Mononuclear cell (primary cell): ENCODE measurements around the gene AUTS2. TPM values are rescaled to one million over a fixed set of nuclear protein-coding genes. Genes with fewer than 3 reads are reported as not detected.

Experiments used
- H3K27me3 ChIP-seq: 2 replicates; pipeline ENCODE4 v1.6.0; 2011; ENCODE audit warnings: low read length, control low read depth; ENCODE audit not compliant: insufficient read depth
- H3K4me1 ChIP-seq: 2 replicates; pipeline ENCODE4 v1.5.1; 2011; ENCODE audit warnings: mild to moderate bottlenecking, low read length, control low read depth; ENCODE audit not compliant: insufficient read depth
- H3K4me3 ChIP-seq: 2 replicates; pipeline ENCODE4 v1.5.1; 2011; ENCODE audit warnings: mild to moderate bottlenecking, low read length, moderate library complexity
- H3K9me3 ChIP-seq: 2 replicates; pipeline ENCODE4 v1.5.1; 2011; ENCODE audit warnings: low read depth, mild to moderate bottlenecking, control low read depth, low read length
- total RNA-seq: library from RNA; depleted of rRNA; stranded (reverse); fragments of >200 nt; gene quantifications from one replicate; pipeline ENCODE4 v1.2.3, GENCODE V29; 2012

AUTS2 gene
- total RNA-seq, 1 donor = 16.5 TPM

- Histone ChIP-seq H3K4me1 (no peaks in the 10 kb centered on the region), H3K27me3 (no peaks in the 10 kb centered on the region), H3K9me3 (no peaks in the 10 kb centered on the region), H3K4me3 (no peak overlapping the region)
Observed at GRCh38 chr7:69714886-69715576, 116.8 kb downstream of the AUTS2 start.

DNA sequence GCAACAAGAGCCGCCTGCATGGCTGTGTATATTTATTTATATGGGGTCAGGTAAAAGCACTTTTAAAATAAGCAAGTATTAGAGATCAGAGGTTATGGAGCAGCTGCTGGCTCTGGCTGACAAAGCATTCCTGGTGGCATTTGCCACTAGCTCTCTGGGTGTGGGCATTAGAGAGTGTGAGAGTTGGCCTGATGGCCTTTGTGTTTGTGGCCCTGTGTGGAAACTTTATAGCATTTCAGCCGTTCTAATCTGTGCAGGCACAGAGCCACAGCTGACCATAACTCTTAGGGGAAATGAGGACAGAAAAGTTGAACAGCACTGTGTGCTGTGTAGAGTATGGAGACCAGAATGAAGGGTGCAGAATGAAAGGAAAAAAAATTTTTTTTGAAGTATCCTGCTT, 118.9 kb downstream of the AUTS2 start:
- Histone ChIP-seq H3K4me3 (no peak overlapping the region), H3K9me3 (no peaks in the 10 kb centered on the region), H3K27me3 (no peaks in the 10 kb centered on the region), H3K4me1 (no peaks in the 10 kb centered on the region)

GRCh38 chr7:69719717-69720116, 121.4 kb downstream of the AUTS2 start:
- no peaks in the 10 kb centered on the region for H3K27me3 ChIP-seq
- no peak overlapping the region for H3K4me3 ChIP-seq
- H3K9me3 ChIP-seq = no peaks in the 10 kb centered on the region
- no peaks in the 10 kb centered on the region for H3K4me1 ChIP-seq

GRCh38 chr7:69722843-69723242, 124.6 kb downstream of the AUTS2 start:
- Histone ChIP-seq H3K4me3 (no peak overlapping the region), H3K4me1 (no peaks in the 10 kb centered on the region), H3K9me3 (no peaks in the 10 kb centered on the region), H3K27me3 (no peaks in the 10 kb centered on the region)

GRCh38 chr7:69723663-69724062, 125.4 kb downstream of the AUTS2 start:
- Histone ChIP-seq H3K27me3 (no peaks in the 10 kb centered on the region), H3K9me3 (no peaks in the 10 kb centered on the region), H3K4me3 (no peak overlapping the region), H3K4me1 (no peaks in the 10 kb centered on the region)

- H3K4me3 ChIP-seq = no peak overlapping the region
Observed at GRCh38 chr7:69728304-69728703, 130.0 kb downstream of the AUTS2 start.

DNA sequence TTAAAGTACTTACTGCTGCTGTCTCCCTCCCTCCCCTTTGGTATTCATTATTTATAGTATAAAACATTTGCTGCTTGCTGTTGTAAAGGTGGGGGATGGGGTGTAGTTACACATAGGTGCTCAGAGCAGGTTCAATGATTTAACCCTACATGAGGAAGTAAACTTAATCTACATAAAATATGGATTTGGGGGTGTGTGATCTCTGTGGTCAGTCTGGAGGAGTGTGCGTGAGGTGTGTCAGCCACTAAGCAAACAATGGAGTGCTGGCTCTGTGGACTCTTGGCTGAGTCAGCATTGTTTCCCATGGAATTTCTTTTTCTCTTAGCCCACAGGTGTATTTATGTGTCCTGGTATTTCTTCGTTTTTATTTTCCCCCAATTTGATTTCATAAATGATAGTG, 133.9 kb downstream of the AUTS2 start:
- no peaks in the 10 kb centered on the region for H3K9me3 ChIP-seq

More at GRCh38 chr7:69728304-69728703, 130.0 kb downstream of the AUTS2 start:
- Histone ChIP-seq H3K9me3 (no peaks in the 10 kb centered on the region), H3K27me3 (no peaks in the 10 kb centered on the region), H3K4me1 (no peaks in the 10 kb centered on the region)

GRCh38 chr7:69735582-69735981, 137.3 kb downstream of the AUTS2 start:
- Histone ChIP-seq H3K4me1 (no peaks in the 10 kb centered on the region), H3K4me3 (no peak overlapping the region), H3K27me3 (no peaks in the 10 kb centered on the region), H3K9me3 (no peaks in the 10 kb centered on the region)

More for the DNA sequence above, 133.9 kb downstream of the AUTS2 start:
- Histone ChIP-seq H3K27me3 (no peaks in the 10 kb centered on the region), H3K4me1 (no peaks in the 10 kb centered on the region), H3K4me3 (no peak overlapping the region)

- no peaks in the 10 kb centered on the region for H3K27me3 ChIP-seq
- H3K9me3 ChIP-seq = no peaks in the 10 kb centered on the region
- no peak overlapping the region for H3K4me3 ChIP-seq
- no peaks in the 10 kb centered on the region for H3K4me1 ChIP-seq
Observed at GRCh38 chr7:69736126-69736810, 138.0 kb downstream of the AUTS2 start.

- no peaks in the 10 kb centered on the region for H3K27me3 ChIP-seq
- no peaks in the 10 kb centered on the region for H3K9me3 ChIP-seq
- no peak overlapping the region for H3K4me3 ChIP-seq
- H3K4me1 ChIP-seq = no peaks in the 10 kb centered on the region
Observed at GRCh38 chr7:69738396-69738951, 140.2 kb downstream of the AUTS2 start.

DNA sequence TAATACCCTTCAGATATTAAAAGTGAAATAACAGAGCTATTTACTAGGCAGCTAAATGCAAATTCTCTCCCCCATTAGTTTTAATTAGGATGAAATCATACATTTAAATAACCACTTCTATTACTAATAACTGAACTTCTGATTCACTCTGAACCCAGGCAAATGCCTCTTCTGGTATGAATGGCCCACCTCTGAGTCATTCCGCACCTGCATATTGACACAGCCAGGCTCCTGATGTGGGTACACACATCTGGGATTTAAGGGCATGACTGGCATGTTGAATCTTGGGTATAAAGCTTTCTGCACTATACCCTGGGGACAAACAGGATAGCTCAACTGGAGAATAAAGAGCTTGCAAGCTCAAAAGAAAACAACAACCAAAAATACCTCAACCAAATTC, 140.9 kb downstream of the AUTS2 start:
- Histone ChIP-seq H3K9me3 (no peaks in the 10 kb centered on the region), H3K4me3 (no peak overlapping the region), H3K27me3 (no peaks in the 10 kb centered on the region), H3K4me1 (no peaks in the 10 kb centered on the region)

- no peaks in the 10 kb centered on the region for H3K4me1 ChIP-seq
- H3K27me3 ChIP-seq = no peaks in the 10 kb centered on the region
- no peak overlapping the region for H3K4me3 ChIP-seq
- H3K9me3 ChIP-seq = no peaks in the 10 kb centered on the region
Observed at GRCh38 chr7:69739931-69740431, 141.7 kb downstream of the AUTS2 start.

DNA sequence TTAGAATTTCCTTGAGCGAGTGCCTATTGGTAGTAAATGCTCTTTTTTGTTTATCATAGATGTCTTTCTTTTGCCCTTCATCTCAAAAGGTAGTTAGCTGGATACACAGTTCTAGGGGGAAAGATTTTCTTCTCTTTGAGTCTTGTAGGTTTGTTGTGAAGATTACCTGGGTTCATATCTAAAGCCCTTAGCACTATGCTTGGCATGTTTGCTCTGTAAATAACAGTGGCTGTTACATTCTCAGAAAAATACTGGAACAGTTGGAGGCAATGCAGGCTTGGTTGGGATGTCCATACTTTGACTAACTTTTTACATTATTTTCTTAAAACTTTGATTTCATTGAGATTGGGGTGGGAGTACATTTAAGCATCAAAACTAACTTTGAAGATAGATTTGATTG, 144.0 kb downstream of the AUTS2 start:
- no peak overlapping the region for H3K4me3 ChIP-seq
- H3K4me1 ChIP-seq = no peaks in the 10 kb centered on the region
- H3K9me3 ChIP-seq = no peaks in the 10 kb centered on the region
- H3K27me3 ChIP-seq = no peaks in the 10 kb centered on the region

DNA sequence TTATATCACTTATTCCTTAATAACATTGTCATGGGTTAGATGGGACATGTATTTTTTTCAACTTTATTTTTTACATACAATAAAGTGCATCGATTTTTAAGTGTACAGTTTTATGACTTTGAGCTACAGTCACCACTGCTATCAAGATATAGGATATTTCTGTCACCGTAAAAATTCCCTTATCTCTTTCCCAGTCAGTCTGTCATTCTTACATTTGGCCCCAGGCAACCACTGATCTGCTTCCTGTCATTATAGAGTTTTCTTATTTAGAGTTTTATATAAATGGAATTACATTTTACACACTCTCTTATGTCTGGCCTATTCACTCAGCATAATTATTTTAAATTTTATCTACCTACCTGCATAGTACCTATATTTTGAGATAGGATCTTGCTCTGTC, 145.2 kb downstream of the AUTS2 start:
- no peak overlapping the region for H3K4me3 ChIP-seq
- H3K4me1 ChIP-seq = no peaks in the 10 kb centered on the region
- no peaks in the 10 kb centered on the region for H3K9me3 ChIP-seq

DNA sequence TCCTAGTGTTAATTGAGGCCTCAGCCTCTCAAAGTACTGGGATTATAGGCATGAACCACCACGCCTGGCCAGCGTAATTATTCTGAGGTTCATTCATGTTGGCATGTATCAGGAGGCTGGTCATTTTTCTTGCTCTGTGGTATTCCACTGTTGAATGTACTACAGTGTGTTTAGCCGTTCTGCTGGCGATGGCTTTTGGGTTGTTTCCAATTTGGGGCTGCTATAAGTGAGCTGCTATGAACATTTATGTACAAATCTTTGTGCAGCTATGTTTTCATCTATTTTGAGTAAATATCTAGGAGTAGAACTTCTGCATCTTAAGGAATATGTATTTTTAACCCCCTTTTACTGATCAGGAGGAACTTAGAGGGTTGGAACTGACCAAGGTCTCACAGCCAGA, 145.8 kb downstream of the AUTS2 start:
- no peaks in the 10 kb centered on the region for H3K27me3 ChIP-seq
- no peak overlapping the region for H3K4me3 ChIP-seq
- H3K4me1 ChIP-seq = no peaks in the 10 kb centered on the region

More for the DNA sequence above, 145.2 kb downstream of the AUTS2 start:
- H3K27me3 ChIP-seq = no peaks in the 10 kb centered on the region

More for the DNA sequence above, 145.8 kb downstream of the AUTS2 start:
- H3K9me3 ChIP-seq = no peaks in the 10 kb centered on the region
